ES-I3 (cell line): ENCODE measurements around the gene APBA3.
A peak's percentile ranks its signal among the peaks of the same experiment; 100 is the strongest.

ENCODE experiments used
- H3K36me3 ChIP-seq: 2 replicates; pipeline ENCODE4 v1.6.1; 2013; ENCODE audit warnings: mild to moderate bottlenecking, low read length, control low read depth, moderate library complexity; ENCODE audit not compliant: insufficient read depth
- H3K4me1 ChIP-seq: 2 replicates; pipeline ENCODE4 v1.6.1; 2013; ENCODE audit warnings: mild to moderate bottlenecking, control low read depth, low read length; ENCODE audit not compliant: insufficient read depth
- H3K9ac ChIP-seq: 2 replicates; pipeline ENCODE4 v1.6.1; 2013; ENCODE audit warnings: low read depth, mild to moderate bottlenecking, low read length, moderate library complexity
- H3K9me3 ChIP-seq: 2 replicates; pipeline ENCODE4 v1.6.1; 2013; ENCODE audit warnings: mild to moderate bottlenecking, low read length, moderate library complexity; ENCODE audit not compliant: control insufficient read depth, insufficient read depth

The APBA3 gene

GRCh38 chr19:3712663-3713611, 48.6 kb downstream of the APBA3 start:
- Histone ChIP-seq H3K9me3 (no peaks in the 10 kb centered on the region), H3K9ac (no peak overlapping the region), H3K4me1 (no peaks in the 10 kb centered on the region; the same call in 1 of the 2 replicates), H3K36me3 (no peaks in the 10 kb centered on the region)

GRCh38 chr19:3710265-3710812, 51.2 kb downstream of the APBA3 start:
- no peaks in the 10 kb centered on the region; the same call in 1 of the 2 replicates for H3K4me1 ChIP-seq
- H3K9me3 ChIP-seq: no peaks in the 10 kb centered on the region
- no peaks in the 10 kb centered on the region for H3K36me3 ChIP-seq
- H3K9ac ChIP-seq: no peak overlapping the region

- Histone ChIP-seq H3K9ac (peak within 1 kb of the TSS; percentile 8; the same call in 1 of the 2 replicates), H3K9me3 (no peaks in the 10 kb centered on the region), H3K36me3 (no peaks in the 10 kb centered on the region), H3K4me1 (no peaks in the 10 kb centered on the region; the same call in 1 of the 2 replicates)
These were observed 53.1 kb downstream of the APBA3 start, which contains the start of gene TJP3 for GRCh38 chr19:3708207-3708931. Gene TJP3 (plus strand): TSS chr19:3708384. CDS start chr19:3728433, 20,049 bp downstream.

DNA sequence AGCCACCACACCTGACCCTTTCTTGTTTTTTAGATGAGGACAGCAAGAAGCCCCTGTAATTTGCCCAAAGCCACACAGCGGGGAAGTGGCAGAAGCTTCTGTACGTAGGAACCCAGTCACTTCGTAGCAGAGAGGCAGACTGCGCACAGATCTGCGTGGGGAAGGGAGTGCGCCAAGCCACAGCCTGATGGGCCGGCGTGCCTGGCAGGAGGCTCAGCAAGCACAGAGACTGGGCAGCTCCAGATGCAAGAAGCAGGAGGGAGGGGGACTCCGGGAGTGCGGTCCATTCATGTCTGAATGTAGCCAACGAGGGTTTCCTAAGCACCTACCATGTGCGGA, 53.7 kb downstream of the APBA3 start:
- no peaks in the 10 kb centered on the region for H3K36me3 ChIP-seq

DNA sequence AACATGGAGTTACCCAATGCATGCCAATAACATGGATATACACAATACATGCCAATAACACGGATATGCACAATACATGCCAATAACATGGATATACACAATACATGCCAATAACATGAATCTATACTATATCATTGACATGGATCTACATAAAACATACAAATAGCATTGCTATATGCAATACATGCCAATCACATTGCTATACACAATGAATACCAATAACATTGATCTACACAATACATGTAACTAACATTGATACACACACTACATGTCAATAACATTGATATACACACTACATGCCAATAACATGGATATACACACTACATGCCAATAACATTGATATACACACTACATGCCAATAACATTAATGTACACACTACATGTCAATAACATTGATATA, 60.3 kb downstream of the APBA3 start:
- H3K4me1 ChIP-seq: peaks cover 3% of the 10 kb centered on the region; the same call in 1 of the 2 replicates
- no peaks in the 10 kb centered on the region for H3K36me3 ChIP-seq
- no peaks in the 10 kb centered on the region for H3K9me3 ChIP-seq
- H3K9ac ChIP-seq: no peak overlapping the region

More for the DNA sequence above, 53.7 kb downstream of the APBA3 start:
- no peak overlapping the region for H3K9ac ChIP-seq
- H3K9me3 ChIP-seq: no peaks in the 10 kb centered on the region
- H3K4me1 ChIP-seq: no peaks in the 10 kb centered on the region; the same call in 1 of the 2 replicates
